NCI-H345 treated with DMSO at 0.1 percent for 48 hours (cell line): ENCODE measurements around the gene MIER2.
"Not testable (repeated sequence)": the region's sequence is repeated elsewhere in the genome, so short reads cannot be mapped to it uniquely, and the experiment has no call there.

Experiments
- DNase-seq: peaks from one replicate; lab custom pipeline; 2025; ENCODE audit not compliant: unreplicated experiment; lab: John Stamatoyannopoulos, UW

MIER2 gene

GRCh38 chr19:344625-345319, at the start of gene MIER2:
TSS of gene MIER2 (minus strand) at chr19:344796. CDS start at chr19:344782, 14 bp downstream.
- peak; percentile 48 for DNase-seq

- DNase-seq: not testable (repeated sequence)
These were observed 49.0 kb upstream of the MIER2 start for GRCh38 chr19:393560-393959.

- no peak for DNase-seq
These were observed 47.9 kb upstream of the MIER2 start for GRCh38 chr19:392375-392970.

- no peak for DNase-seq
These were observed 47.3 kb upstream of the MIER2 start for GRCh38 chr19:391726-392374.

- no peak for DNase-seq
These were observed 46.6 kb upstream of the MIER2 start for GRCh38 chr19:391207-391557.

GRCh38 chr19:390386-391206, 46.0 kb upstream of the MIER2 start:
- no peak for DNase-seq

GRCh38 chr19:389935-390289, 45.3 kb upstream of the MIER2 start:
- DNase-seq: no peak

GRCh38 chr19:389255-389934, 44.8 kb upstream of the MIER2 start:
- no peak for DNase-seq

GRCh38 chr19:388691-389090, 44.1 kb upstream of the MIER2 start:
- DNase-seq: no peak

GRCh38 chr19:387777-388176, 43.2 kb upstream of the MIER2 start:
- DNase-seq: no peak

GRCh38 chr19:386632-387301, 42.2 kb upstream of the MIER2 start:
- DNase-seq: not testable (repeated sequence)

GRCh38 chr19:386189-386588, 41.6 kb upstream of the MIER2 start:
- DNase-seq: not testable (repeated sequence)

GRCh38 chr19:384799-385169, 40.2 kb upstream of the MIER2 start:
- no peak for DNase-seq

GRCh38 chr19:383922-384798, 39.6 kb upstream of the MIER2 start:
- no peak for DNase-seq

GRCh38 chr19:383040-383439, 38.4 kb upstream of the MIER2 start:
- no peak for DNase-seq

- not testable (repeated sequence) for DNase-seq
These were observed 38.0 kb upstream of the MIER2 start for GRCh38 chr19:382578-382977.

- not testable (repeated sequence) for DNase-seq
These were observed 37.3 kb upstream of the MIER2 start for GRCh38 chr19:381901-382300.

- not testable (repeated sequence) for DNase-seq
These were observed 36.1 kb upstream of the MIER2 start for GRCh38 chr19:380618-381219.

GRCh38 chr19:379796-380195, 35.2 kb upstream of the MIER2 start:
- DNase-seq: no peak
